ENCODE measurements around the gene REV3L.

REV3L gene

DNA sequence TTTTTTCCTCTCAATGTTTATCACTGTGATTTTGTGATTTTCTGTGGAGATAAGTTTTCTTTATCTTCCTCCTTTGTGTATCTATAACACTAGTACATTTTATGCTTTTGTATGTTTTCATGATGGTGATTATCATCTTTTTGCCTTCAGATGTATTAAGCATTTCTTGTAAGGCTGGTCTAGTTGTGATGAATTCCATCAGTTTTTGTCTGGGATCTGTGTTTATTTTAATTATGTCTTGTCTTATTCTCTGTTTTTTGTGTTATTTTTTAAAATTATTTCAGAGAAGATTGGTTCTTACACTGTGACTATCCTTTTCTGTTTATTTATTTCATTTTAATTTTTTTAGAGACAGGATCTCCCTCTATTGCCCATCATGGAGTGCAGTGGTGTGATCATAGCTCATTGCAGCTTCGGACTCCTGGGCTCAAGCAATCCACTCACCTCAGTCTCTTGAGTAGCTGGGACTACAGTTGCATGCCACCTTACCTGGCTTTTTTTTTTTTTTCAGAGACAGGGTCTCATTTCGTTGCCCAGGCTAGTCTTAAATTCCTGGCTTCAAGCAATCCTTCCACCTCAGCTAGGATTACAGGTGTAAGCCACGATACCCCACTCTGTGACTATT, 208.3 kb downstream of the REV3L start:
- H3K4me3 ChIP-seq (ENCODE audit: low read length), result no peak overlapping the region
- H3K27me3 ChIP-seq (replicated peaks; ENCODE audit: insufficient read depth, low read length), result no peaks in the 10 kb centered on the region
- H3K79me2 ChIP-seq (ENCODE audit: low read length), result 0 out of 2 replicates have a peak, but pooled peaks cover 2% of the 10 kb centered on the region
- no peaks in the 10 kb centered on the region for H3K9me3 ChIP-seq (replicated peaks; ENCODE audit: insufficient read depth, low read length)
- no peaks in the 10 kb centered on the region for H3K9me2 ChIP-seq (replicated peaks; ENCODE audit: insufficient read depth, low read length)
- H3F3A ChIP-seq (ENCODE audit: insufficient read depth, low read length), result no peaks in the 10 kb centered on the region
- no peak for TF ChIP-seq EZH2phosphoT487 (IDR thresholded peaks at IDR 0.05; ENCODE audit: low read length)
- no peak for TF ChIP-seq EZH2 (optimal IDR thresholded peaks at IDR 0.05; ENCODE audit: low read depth, low read length)
- TF ChIP-seq, protein P1, sequence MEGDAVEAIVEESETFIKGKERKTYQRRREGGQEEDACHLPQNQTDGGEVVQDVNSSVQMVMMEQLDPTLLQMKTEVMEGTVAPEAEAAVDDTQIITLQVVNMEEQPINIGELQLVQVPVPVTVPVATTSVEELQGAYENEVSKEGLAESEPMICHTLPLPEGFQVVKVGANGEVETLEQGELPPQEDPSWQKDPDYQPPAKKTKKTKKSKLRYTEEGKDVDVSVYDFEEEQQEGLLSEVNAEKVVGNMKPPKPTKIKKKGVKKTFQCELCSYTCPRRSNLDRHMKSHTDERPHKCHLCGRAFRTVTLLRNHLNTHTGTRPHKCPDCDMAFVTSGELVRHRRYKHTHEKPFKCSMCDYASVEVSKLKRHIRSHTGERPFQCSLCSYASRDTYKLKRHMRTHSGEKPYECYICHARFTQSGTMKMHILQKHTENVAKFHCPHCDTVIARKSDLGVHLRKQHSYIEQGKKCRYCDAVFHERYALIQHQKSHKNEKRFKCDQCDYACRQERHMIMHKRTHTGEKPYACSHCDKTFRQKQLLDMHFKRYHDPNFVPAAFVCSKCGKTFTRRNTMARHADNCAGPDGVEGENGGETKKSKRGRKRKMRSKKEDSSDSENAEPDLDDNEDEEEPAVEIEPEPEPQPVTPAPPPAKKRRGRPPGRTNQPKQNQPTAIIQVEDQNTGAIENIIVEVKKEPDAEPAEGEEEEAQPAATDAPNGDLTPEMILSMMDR (IDR thresholded peaks at IDR 0.05; ENCODE audit: low read length), result no peak
- no peak overlapping the region for H3K4me2 ChIP-seq (ENCODE audit: low read depth, low read length)
- H4K20me1 ChIP-seq (ENCODE audit: insufficient read depth, low read length), result no peaks in the 10 kb centered on the region
- DNase-seq, result no peak
- H2AFZ ChIP-seq (ENCODE audit: low read length), result no peak overlapping the region
- no peak overlapping the region for H3K9ac ChIP-seq (ENCODE audit: low read length)
- H3K27ac ChIP-seq (ENCODE audit: low read length), result no peak overlapping the region
- H3K4me1 ChIP-seq (ENCODE audit: low read length), result no peaks in the 10 kb centered on the region
- H3K36me3 ChIP-seq (replicated peaks; ENCODE audit: insufficient read depth, low read length), result no peaks in the 10 kb centered on the region

DNA sequence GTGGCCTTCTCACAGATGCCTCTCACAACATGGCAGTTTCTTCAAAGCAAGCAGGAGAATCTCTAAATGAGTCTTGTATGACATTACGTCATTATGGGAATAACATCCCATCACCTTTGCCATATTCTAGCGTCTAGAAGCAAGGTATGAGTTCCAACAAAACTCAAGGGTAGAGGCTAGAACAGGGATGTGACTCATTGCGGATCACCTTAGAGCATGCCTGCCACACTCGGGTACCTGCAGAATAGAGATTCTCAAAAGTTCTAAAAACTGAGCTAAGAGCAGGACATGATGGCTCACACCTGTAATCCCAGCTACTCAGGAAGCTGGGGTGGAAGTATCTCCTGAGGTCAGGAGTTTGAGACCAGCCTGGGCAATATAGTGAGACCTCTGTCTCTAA, 212.9 kb downstream of the REV3L start:
- Histone ChIP-seq H3K4me1 (ENCODE audit: low read length) (no peaks in the 10 kb centered on the region), H2AFZ (ENCODE audit: low read length) (no peak overlapping the region), H3K4me3 (ENCODE audit: low read length) (no peak overlapping the region), H4K20me1 (ENCODE audit: insufficient read depth, low read length) (no peaks in the 10 kb centered on the region), H3K27me3 (replicated peaks; ENCODE audit: insufficient read depth, low read length) (no peaks in the 10 kb centered on the region), H3K9me2 (replicated peaks; ENCODE audit: insufficient read depth, low read length) (no peaks in the 10 kb centered on the region), H3F3A (ENCODE audit: insufficient read depth, low read length) (no peaks in the 10 kb centered on the region), H3K27ac (ENCODE audit: low read length) (no peak overlapping the region), H3K36me3 (replicated peaks; ENCODE audit: insufficient read depth, low read length) (no peaks in the 10 kb centered on the region; the same call in 1 of the 2 replicates), H3K9me3 (replicated peaks; ENCODE audit: insufficient read depth, low read length) (no peaks in the 10 kb centered on the region), H3K9ac (ENCODE audit: low read length) (no peak overlapping the region), H3K79me2 (ENCODE audit: low read length) (0 out of 2 replicates have a peak, but pooled peaks cover 3% of the 10 kb centered on the region), H3K4me2 (ENCODE audit: low read depth, low read length) (no peak overlapping the region)
- DNase-seq, result no peak
- TF ChIP-seq, protein P1 (IDR thresholded peaks at IDR 0.05; ENCODE audit: low read length), result no peak
- TF ChIP-seq EZH2 (optimal IDR thresholded peaks at IDR 0.05; ENCODE audit: low read depth, low read length) (no peak), EZH2phosphoT487 (IDR thresholded peaks at IDR 0.05; ENCODE audit: low read length) (no peak)

DNA sequence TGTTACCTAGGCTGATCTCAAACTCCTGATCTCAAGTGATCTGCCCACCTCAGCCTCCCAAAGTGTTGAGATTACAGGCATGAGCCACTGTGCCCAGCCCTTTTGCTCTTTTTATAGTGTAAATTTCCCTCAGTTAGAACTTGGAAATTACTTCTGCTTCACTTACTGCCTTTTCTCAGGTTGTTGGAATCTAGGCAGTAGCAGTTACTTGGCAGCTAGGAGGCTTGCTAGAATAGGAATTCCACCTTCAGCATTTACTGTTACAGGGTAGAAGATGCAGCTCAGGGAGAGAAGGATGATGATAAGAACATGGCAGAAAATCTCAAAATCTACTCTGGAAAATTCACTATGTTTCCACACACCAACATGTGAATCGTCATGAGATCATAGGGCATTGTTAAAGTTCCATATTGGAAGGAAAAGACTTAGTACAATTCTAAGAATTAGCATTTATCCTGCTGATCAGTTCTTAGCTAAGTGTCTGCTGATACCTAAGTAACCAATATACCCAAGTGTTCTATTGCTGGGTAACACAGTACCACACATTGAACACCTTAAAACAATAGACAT, 213.5 kb downstream of the REV3L start:
- H4K20me1 ChIP-seq (ENCODE audit: insufficient read depth, low read length), result no peaks in the 10 kb centered on the region
- H3K9me3 ChIP-seq (replicated peaks; ENCODE audit: insufficient read depth, low read length), result no peaks in the 10 kb centered on the region
- 0 out of 2 replicates have a peak, but pooled peaks cover 3% of the 10 kb centered on the region for H3K79me2 ChIP-seq (ENCODE audit: low read length)
- TF ChIP-seq EZH2 (optimal IDR thresholded peaks at IDR 0.05; ENCODE audit: low read depth, low read length), result no peak
- TF ChIP-seq, protein P1 (IDR thresholded peaks at IDR 0.05; ENCODE audit: low read length), result no peak
- TF ChIP-seq EZH2phosphoT487 (IDR thresholded peaks at IDR 0.05; ENCODE audit: low read length), result no peak
- H2AFZ ChIP-seq (ENCODE audit: low read length), result no peak overlapping the region
- no peak overlapping the region for H3K9ac ChIP-seq (ENCODE audit: low read length)
- no peaks in the 10 kb centered on the region; the same call in 1 of the 2 replicates for H3K36me3 ChIP-seq (replicated peaks; ENCODE audit: insufficient read depth, low read length)
- no peak overlapping the region for H3K4me3 ChIP-seq (ENCODE audit: low read length)
- no peak overlapping the region for H3K27ac ChIP-seq (ENCODE audit: low read length)
- H3K4me1 ChIP-seq (ENCODE audit: low read length), result no peaks in the 10 kb centered on the region
- no peak for DNase-seq
- H3F3A ChIP-seq (ENCODE audit: insufficient read depth, low read length), result no peaks in the 10 kb centered on the region
- H3K4me2 ChIP-seq (ENCODE audit: low read depth, low read length), result no peak overlapping the region
- H3K9me2 ChIP-seq (replicated peaks; ENCODE audit: insufficient read depth, low read length), result no peaks in the 10 kb centered on the region
- no peaks in the 10 kb centered on the region for H3K27me3 ChIP-seq (replicated peaks; ENCODE audit: insufficient read depth, low read length)

Measured in MM.1S (cell line).